ENCODE data around the gene ALCAM.
"Not testable (repeated sequence)": the region's sequence is repeated elsewhere in the genome, so short reads cannot be mapped to it uniquely, and the experiment has no call there.

ALCAM gene

GRCh38 chr3:105388176-105388575, 21.5 kb downstream of the ALCAM start:
- DNase-seq (ENCODE audit: low read depth in 2 of 2), result no peak

- not testable (repeated sequence) for DNase-seq (ENCODE audit: low read depth in 2 of 2)
Observed at GRCh38 chr3:105389759-105390158, 23.1 kb downstream of the ALCAM start.

- not testable (repeated sequence) for DNase-seq (ENCODE audit: low read depth in 2 of 2)
Observed at GRCh38 chr3:105392598-105392997, 25.9 kb downstream of the ALCAM start.

GRCh38 chr3:105394177-105394576, 27.5 kb downstream of the ALCAM start:
- no peak for DNase-seq (ENCODE audit: low read depth in 2 of 2)

- DNase-seq (ENCODE audit: low read depth in 2 of 2), result no peak
Observed at GRCh38 chr3:105397974-105398373, 31.3 kb downstream of the ALCAM start.

GRCh38 chr3:105398437-105398836, 31.7 kb downstream of the ALCAM start:
- DNase-seq (ENCODE audit: low read depth in 2 of 2), result no peak

GRCh38 chr3:105399062-105399461, 32.4 kb downstream of the ALCAM start:
- no peak for DNase-seq (ENCODE audit: low read depth in 2 of 2)

- DNase-seq (ENCODE audit: low read depth in 2 of 2), result no peak
Observed at GRCh38 chr3:105399611-105400010, 32.9 kb downstream of the ALCAM start.

- no peak for DNase-seq (ENCODE audit: low read depth in 2 of 2)
Observed at GRCh38 chr3:105401254-105401653, 34.5 kb downstream of the ALCAM start.

GRCh38 chr3:105401691-105402149, 35.0 kb downstream of the ALCAM start:
- DNase-seq (ENCODE audit: low read depth in 2 of 2), result no peak

GRCh38 chr3:105402287-105402801, 35.6 kb downstream of the ALCAM start:
- no peak for DNase-seq (ENCODE audit: low read depth in 2 of 2)

- DNase-seq (ENCODE audit: low read depth in 2 of 2), result not testable (repeated sequence)
Observed at GRCh38 chr3:105403034-105403433, 36.3 kb downstream of the ALCAM start.

GRCh38 chr3:105406268-105406667, 39.6 kb downstream of the ALCAM start:
- DNase-seq (ENCODE audit: low read depth in 2 of 2), result no peak

- DNase-seq (ENCODE audit: low read depth in 2 of 2), result no peak
Observed at GRCh38 chr3:105409364-105409763, 42.7 kb downstream of the ALCAM start.

- no peak for DNase-seq (ENCODE audit: low read depth in 2 of 2)
Observed at GRCh38 chr3:105413343-105413887, 46.7 kb downstream of the ALCAM start.

- no peak for DNase-seq (ENCODE audit: low read depth in 2 of 2)
Observed at GRCh38 chr3:105414841-105415240, 48.1 kb downstream of the ALCAM start.

GRCh38 chr3:105415951-105416350, 49.2 kb downstream of the ALCAM start:
- no peak for DNase-seq (ENCODE audit: low read depth in 2 of 2)

GRCh38 chr3:105417525-105418289, 51.0 kb downstream of the ALCAM start:
- DNase-seq (ENCODE audit: low read depth in 2 of 2), result no peak

GRCh38 chr3:105422645-105423044, 55.9 kb downstream of the ALCAM start:
- DNase-seq (ENCODE audit: low read depth in 2 of 2), result no peak

- no peak for DNase-seq (ENCODE audit: low read depth in 2 of 2)
Observed at GRCh38 chr3:105423397-105423796, 56.7 kb downstream of the ALCAM start.

GRCh38 chr3:105424412-105425152, 57.9 kb downstream of the ALCAM start:
- no peak for DNase-seq (ENCODE audit: low read depth in 2 of 2)

GRCh38 chr3:105425153-105425502, 58.4 kb downstream of the ALCAM start:
- DNase-seq (ENCODE audit: low read depth in 2 of 2), result no peak

- DNase-seq (ENCODE audit: low read depth in 2 of 2), result no peak
Observed at GRCh38 chr3:105427332-105427731, 60.6 kb downstream of the ALCAM start.
